NCI-H1092 (cell line): ENCODE data around the gene RSAD2.

Experiments
- DNase-seq: peaks from one replicate; lab custom pipeline; 2025; lab: John Stamatoyannopoulos, UW

Gene RSAD2

DNA sequence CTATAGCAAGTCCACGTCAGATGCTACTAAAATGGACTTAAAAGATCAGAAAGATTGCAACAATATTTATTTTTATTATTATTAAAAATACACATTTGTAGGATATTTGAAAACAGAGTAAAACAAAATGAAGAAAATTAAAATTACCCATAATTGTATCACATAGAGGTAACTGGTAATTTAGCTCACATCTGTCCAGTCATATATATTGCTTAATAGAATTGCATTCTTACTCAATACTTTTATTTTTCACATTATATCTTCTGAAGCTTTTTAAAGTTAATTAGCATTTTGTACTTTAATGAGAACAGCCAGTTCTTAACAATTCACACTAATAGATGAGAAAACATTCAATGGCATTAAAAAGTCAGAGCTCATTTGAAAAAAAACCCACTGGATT is 28.1 kb downstream of the RSAD2 start:
- DNase-seq, result no peak

DNA sequence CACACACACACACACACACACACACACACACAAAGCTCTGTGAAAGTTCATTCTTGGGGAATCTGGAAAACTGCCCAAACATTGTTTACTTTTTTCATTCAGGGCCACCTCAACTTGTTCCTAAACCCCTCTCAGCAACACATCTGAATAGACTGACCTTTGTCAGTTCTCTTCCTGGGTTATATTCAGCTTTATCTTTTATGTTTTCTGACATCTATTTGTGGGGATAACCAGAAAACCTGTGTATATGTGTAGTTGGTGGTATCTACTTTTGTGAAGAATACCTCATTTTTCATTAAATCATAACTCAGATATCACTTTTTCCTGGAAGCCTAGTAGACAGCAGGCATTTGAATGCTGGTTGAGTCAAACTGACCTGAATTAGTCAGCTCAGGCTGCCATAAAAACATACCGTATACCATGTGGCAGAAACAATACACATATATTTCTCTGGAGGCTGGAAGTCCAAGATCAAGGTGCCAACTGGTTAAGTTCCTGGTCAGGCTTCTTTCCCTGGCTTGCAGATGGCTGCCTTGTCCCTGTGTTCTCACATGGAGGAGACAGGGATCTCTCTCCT is 28.7 kb downstream of the RSAD2 start:
- no peak for DNase-seq

- no peak for DNase-seq
Observed at GRCh38 chr2:6908291-6908690, 30.7 kb downstream of the RSAD2 start.

DNA sequence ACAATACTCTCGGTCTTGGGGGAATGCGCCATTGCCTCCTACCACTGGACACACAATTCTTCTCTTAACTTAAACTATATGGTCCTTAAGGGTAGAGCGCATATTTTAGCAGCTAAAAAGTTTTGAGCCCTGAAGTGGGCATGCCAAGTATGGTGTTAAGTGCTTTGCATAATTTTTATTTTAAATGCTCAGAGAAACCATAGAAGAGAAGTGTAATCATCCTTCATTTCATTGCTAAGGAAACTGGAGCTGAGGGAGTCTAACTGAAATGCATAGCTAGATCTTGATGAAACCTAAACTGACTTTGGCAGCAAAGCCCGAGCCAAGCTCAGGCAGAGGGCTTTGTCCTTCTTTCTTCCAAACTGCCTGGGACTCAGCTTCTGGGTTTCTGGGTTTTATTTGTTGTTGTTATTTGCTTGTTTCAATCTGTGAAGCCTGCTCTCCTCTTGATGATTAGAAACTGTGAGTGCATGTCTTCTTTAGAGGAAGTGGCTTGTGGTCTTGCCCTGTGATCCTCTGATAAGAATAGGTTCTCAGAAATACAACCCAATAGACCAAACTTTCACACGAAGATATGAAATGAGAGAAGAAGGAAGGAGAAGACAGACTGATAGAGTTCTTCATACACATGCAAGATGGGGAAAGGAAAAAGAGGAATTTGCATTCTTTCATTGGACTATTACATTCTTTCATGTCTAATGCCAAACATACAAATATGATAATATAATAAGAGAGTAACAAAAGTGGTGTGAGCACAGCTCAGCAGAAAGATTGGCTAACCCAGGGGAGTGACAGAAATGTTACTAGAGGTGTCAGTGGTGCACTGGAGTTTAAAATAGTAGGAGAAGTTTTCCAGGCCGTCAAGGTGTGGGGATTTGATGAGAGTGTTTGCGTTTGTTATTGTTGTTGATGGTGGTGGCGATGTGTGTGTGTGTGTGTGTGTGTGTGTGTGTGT is 32.1 kb downstream of the RSAD2 start:
- no peak for DNase-seq

- no peak for DNase-seq
Observed at GRCh38 chr2:6911721-6912120, 34.1 kb downstream of the RSAD2 start.

- no peak for DNase-seq
Observed at GRCh38 chr2:6913415-6914157, 36.0 kb downstream of the RSAD2 start.

DNA sequence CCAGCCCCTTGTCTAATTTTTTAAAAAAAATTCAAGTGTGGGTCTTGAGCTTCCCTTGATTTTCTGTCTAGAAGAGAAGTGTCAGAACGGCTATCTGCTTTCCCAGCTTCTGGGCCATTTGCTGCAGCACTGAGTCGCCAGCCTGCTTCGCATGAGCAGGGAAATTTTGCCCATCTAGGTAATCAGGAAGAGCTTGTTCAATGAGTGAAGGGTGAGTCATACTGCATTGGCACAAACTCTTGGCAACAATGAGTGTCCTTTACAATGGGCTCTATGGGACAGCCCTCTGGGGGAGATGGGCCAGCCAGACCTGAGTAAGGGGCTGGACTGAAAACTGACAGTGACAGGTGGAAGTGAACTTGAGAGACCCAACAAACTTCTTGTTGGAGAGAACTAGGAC is 37.3 kb downstream of the RSAD2 start:
- DNase-seq, result no peak

DNA sequence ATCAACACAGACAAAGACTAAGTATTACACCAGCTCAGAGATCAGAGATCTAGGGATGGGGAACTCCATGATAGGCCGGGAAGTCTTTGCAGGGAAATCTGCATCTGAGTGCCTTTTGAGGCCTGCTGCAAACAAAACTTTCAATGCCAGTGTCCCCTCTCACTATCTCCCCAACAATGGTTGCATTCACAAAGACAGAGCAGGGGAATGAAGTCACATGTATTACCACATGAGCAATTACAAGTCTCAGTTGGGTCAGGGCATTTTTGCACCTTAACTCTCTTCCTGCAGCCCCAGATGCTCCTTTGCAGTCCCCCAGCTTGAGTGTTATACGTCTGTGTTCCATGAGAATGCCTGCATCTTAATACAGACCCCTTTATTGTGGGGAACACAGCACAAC is 37.8 kb downstream of the RSAD2 start:
- no peak for DNase-seq

- DNase-seq, result no peak
Observed at GRCh38 chr2:6916224-6916623, 38.6 kb downstream of the RSAD2 start.

- DNase-seq, result no peak
Observed at GRCh38 chr2:6916736-6917070, 39.1 kb downstream of the RSAD2 start.

- DNase-seq, result peak; percentile 2
Observed at GRCh38 chr2:6917071-6917760, 39.6 kb downstream of the RSAD2 start, which contains the start of gene RNF144A. Gene RNF144A, plus strand, starts transcription at chr2:6917412. Its CDS starts 79,515 bp downstream, at chr2:6996927.

DNA sequence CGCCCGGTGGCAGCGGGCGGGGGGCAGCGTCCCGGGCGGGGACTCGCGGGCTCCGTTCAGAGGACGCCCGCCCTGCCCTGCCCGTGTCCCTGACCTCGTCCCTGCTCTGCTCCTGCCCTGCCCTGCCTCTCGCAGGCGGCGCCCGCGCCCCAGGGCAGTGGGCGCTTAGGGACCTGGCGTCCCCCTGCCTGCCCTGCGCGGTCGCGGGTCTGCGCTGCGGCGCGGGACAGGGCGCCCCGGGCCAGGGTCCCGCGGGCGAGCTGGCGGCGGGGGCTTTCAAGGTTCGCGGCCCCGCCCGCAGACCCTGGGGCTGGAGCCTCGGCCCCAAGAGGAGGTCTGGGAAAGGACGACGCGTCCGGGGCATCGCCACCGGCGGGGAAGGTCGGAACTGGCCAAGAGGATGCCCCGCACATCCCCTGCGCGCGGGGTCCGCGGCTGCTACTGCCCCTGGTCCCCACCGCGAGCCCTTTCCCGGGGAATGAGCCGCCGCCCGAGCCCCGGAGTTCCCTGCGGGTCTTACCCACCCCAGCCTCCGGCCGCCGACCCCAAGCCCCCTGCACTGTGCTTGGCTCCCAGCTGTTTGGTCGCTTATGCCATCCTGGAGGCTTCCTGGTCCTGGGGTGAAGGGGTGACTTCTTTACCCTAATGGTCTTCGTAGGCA is 40.3 kb downstream of the RSAD2 start:
- no peak for DNase-seq

DNA sequence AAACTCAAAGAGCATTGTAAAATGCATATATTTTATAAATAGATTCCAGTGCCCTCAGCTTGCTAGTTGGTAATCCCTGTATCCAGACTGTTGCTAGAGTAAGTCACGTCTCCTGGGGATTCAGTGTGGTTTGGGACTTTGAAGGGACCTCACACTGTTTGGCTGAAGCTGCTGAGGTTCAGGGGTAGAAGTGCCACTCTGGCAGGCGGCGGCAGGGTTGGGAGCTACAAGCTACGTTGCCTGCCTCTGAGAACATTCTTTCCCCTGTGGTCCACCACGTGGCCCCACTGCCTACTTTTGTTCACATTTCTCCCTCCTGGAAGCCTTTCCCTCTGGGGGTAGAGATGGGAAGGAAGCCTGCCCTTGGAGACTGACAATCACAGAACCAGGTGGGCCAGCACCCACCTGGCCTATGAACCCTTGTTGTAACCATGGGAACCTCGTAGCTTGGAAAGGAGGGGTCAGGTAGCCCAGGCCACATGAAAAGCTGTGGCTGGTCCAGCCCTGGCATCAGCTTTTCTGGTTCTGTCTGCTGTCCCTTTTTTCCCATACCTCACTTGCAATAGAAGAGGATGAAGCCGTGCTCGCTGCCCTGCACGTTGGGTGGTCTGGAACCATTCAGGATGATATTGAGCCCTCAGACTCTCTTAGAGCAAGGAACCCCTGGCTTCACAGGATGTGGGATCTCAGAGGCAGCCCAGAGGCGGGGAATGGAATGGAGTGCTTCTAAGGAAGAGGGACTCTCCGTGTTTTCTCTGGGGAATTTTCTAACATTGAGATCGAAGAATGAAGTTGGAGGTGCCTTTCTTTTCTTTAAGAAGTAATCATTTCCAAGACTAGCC is 42.5 kb downstream of the RSAD2 start:
- no peak for DNase-seq

DNA sequence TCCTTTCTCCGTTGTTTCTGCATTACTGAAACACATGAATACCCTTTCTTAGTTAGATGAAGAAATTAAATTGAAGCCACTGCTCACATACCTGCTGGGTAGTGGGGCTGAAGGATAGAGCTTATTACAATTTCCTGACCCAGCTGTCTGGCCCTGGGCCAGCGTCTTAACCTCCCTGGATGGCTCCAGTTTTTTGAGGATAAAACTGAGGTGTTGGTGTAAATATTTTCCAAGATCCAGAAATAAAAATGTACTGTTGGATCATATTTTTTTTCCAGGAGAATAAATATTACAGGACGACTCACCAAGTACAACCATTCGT is 43.1 kb downstream of the RSAD2 start:
- DNase-seq, result no peak

GRCh38 chr2:6921321-6921922 is 43.8 kb downstream of the RSAD2 start:
- no peak for DNase-seq

- no peak for DNase-seq
Observed at GRCh38 chr2:6922201-6922656, 44.7 kb downstream of the RSAD2 start.

- no peak for DNase-seq
Observed at GRCh38 chr2:6923319-6923718, 45.7 kb downstream of the RSAD2 start.

DNA sequence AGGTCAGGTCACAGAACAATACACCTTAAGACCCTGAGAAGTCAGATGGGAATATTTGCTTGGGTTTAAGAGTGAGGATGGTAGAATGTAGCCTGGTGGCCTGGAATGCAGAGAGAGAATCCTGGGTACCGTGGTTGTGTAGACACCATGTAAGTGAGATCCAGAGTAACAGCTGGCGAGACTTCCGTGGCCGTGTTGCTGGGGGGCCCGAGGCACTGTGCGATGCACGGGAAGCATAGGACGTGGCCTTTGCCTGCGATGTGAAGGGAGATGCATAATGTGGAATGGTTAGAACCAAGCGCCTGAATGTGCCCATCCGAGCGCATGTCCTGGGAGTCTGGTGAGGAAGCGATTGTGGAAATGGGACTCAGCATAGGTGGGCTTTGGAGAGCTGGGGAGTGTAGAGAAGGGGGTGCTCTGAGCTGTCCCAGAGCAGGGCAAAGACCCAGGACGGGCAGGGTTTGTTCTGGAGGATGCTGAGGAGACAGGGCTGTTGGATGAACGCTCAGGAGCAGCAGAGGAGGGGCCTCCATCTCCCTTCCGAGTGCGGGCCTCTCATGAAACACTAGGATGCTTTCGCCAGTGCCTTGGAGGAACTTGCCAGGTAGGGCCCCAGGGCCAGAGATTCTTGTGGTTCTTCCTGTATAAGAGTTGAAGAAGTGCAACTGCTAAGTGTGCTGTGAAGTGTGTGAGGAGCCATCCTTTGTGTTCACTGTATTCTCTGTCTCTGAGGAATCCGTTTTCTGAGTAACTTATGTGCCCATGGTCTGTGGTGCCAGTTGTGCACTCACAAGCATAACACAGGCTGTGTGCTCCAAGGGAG is 46.7 kb downstream of the RSAD2 start:
- no peak for DNase-seq

GRCh38 chr2:6924924-6925409 is 47.4 kb downstream of the RSAD2 start:
- DNase-seq, result no peak
